Gastrocnemius medialis (tissue), 4 donors: ENCODE data around the gene UQCRC2. TPM values are rescaled to one million over a fixed set of nuclear protein-coding genes. Genes with fewer than 3 reads are reported as not detected.

Experiments used
- ATAC-seq, 2 donors: fragments of 150-250 bp; one replicate each; pipeline ENCODE4 v1.9.1; 2016
- DNase-seq, 2 donors: peaks; one replicate each; pipeline ENCODE4 v3.0.0-alpha.2; 2019
- H3K27ac ChIP-seq, 4 donors: fragments of 200-600 bp; sonication (generic); 1 replicate in 1 of 4; 2 replicates in 3 of 4; pipeline ENCODE4 v1.5.1; 2016 to 2018; ENCODE audit warnings: mild to moderate bottlenecking in 2 of 4, moderate library complexity in 1 of 4
- H3K27me3 ChIP-seq, 3 donors: fragments of 200-600 bp; sonication (generic) in 2 of 3; 1 replicate in 1 of 3; 2 replicates in 2 of 3; pipeline versions ENCODE4 v1.5.1 to v1.6.0; 2016 to 2019; ENCODE audit warnings: mild to moderate bottlenecking in 1 of 3, moderate library complexity in 1 of 3
- H3K36me3 ChIP-seq, 2 donors: fragments of 200-600 bp; sonication (generic) in 1 of 2; one replicate each; pipeline ENCODE4 v1.5.1; 2017 to 2018
- H3K4me1 ChIP-seq, 2 donors: fragments of 200-600 bp; sonication (generic) in 1 of 2; one replicate each; pipeline ENCODE4 v1.5.1; 2016 to 2017; ENCODE audit warnings: mild to moderate bottlenecking in 2 of 2
- H3K4me3 ChIP-seq, 4 donors: fragments of 200-600 bp; sonication (generic) in 3 of 4; 1 replicate in 1 of 4; 2 replicates in 3 of 4; pipeline ENCODE4 v1.5.1; 2016 to 2019; ENCODE audit warnings: mild to moderate bottlenecking in 2 of 4
- H3K9me3 ChIP-seq, 3 donors: fragments of 200-600 bp; sonication (generic) in 2 of 3; 1 replicate in 1 of 3; 2 replicates in 2 of 3; pipeline ENCODE4 v1.5.1; 2016 to 2019
- POLR2A ChIP-seq, 2 donors: fragments of 450-650 bp; IDR thresholded peaks; one replicate each; pipeline ENCODE4 v1.6.1; 2017; ENCODE audit warnings: antibody characterized with exemption in 2 of 2, mild to moderate bottlenecking in 2 of 2, moderate library complexity in 2 of 2
- in situ Hi-C, 4 donors: fragments of 200-750 bp; cut with MboI; loops; one replicate each; pipeline versions ENCODE4 v1.15.0 to v1.8.0; 2017; ENCODE audit warnings: low sequenced_read_pairs in 4 of 4
- intact Hi-C: fragments of 100-400 bp; cut with DNase I; formaldehyde crosslinking; loops from one replicate; pipeline ENCODE4 v1.15.1; 2023; ENCODE audit warnings: low total_unique reads
- total RNA-seq, 4 donors: library from RNA; depleted of rRNA; stranded (reverse); fragments of >200 nt; gene quantifications; one replicate each; pipeline versions ENCODE4 v1.1.0 to v1.2.3, GENCODE V29; 2016
- TF ChIP-seq, protein P1 (sequence below), 5 experiments: fragments of 450-650 bp in 3 of 5; fragments of 200-600 bp in 2 of 5; sonication (generic) in 2 of 5; IDR thresholded peaks in 4 of 5; conservative IDR thresholded peaks in 1 of 5; 1 replicate in 4 of 5; 2 replicates in 1 of 5; pipeline ENCODE4 v1.5.1; 2016 to 2019; ENCODE audit warnings: antibody characterized with exemption in 5 of 5, mild to moderate bottlenecking in 3 of 5, moderate library complexity in 3 of 5

The UQCRC2 gene
- total RNA-seq, 4 donors from 2014 or later = 204 to 335 (median 276) TPM

DNA sequence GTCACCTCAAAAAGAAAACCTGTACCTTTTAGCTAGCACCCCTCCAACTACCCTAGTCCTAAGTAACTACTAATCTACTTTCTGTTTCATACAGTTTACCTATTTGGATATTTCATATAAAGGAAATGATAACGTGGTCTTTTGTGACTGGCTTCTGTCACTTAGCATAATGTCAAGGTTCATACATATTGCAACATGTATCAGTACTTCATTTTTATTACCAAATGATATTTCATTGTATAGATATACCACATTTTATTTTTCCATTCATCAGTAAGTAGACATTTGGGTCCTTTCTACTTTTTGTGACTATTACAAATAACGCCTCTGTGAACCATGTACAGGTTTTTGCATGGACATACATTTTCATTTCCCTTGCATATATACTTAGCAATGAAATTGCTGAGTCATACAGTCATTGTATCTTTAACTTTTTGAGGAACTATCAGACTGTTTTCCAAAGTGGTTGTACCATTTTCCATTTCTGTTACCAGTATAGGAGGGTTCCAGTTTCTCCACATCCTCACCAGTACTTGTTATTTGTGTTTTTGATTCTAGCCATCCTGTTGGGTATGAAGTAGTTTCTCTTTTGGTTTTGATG is 78.4 kb downstream of the UQCRC2 start:
- DNase-seq (no peak), ATAC-seq (no peak)
- no peak overlapping the region for H3K27ac ChIP-seq
- H3K4me3 ChIP-seq = no peak overlapping the region
- in situ Hi-C loops (no loop called here), intact Hi-C loops (no loop called here)
- H3K4me1 ChIP-seq = peaks cover 8 to 15% of the 10 kb centered on the region in 2 donors
- no peaks in the 10 kb centered on the region for H3K27me3 ChIP-seq
- no peak for TF ChIP-seq POLR2A (IDR thresholded peaks at IDR 0.05)
- TF ChIP-seq, protein P1, sequence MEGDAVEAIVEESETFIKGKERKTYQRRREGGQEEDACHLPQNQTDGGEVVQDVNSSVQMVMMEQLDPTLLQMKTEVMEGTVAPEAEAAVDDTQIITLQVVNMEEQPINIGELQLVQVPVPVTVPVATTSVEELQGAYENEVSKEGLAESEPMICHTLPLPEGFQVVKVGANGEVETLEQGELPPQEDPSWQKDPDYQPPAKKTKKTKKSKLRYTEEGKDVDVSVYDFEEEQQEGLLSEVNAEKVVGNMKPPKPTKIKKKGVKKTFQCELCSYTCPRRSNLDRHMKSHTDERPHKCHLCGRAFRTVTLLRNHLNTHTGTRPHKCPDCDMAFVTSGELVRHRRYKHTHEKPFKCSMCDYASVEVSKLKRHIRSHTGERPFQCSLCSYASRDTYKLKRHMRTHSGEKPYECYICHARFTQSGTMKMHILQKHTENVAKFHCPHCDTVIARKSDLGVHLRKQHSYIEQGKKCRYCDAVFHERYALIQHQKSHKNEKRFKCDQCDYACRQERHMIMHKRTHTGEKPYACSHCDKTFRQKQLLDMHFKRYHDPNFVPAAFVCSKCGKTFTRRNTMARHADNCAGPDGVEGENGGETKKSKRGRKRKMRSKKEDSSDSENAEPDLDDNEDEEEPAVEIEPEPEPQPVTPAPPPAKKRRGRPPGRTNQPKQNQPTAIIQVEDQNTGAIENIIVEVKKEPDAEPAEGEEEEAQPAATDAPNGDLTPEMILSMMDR (IDR thresholded peaks at IDR 0.05 in 4 of 5, conservative IDR thresholded peaks at IDR 0.05 in 1 of 5) = no peak
- H3K9me3 ChIP-seq = no peaks in the 10 kb centered on the region
- peaks cover 0 to 3% of the 10 kb centered on the region in 2 donors for H3K36me3 ChIP-seq

Other genes with a start within 250 kb of the UQCRC2 start
- gene NPIPB4, start 95.6 kb upstream of the UQCRC2 start, total RNA-seq = 10 to 100 TPM in 3 of 4 donors, 1 to 10 TPM in 1; 5.6 to 45.9 (median 15.6) TPM
- gene PDZD9, start 47.8 kb downstream of the UQCRC2 start, total RNA-seq = not detected
- 10 to 100 TPM; 12.6 to 17.6 (median 13.9) TPM for gene MOSMO, start 54.8 kb downstream of the UQCRC2 start, total RNA-seq
- not detected for gene VWA3A, start 139.2 kb downstream of the UQCRC2 start, total RNA-seq
- gene SDR42E2, start 209.1 kb downstream of the UQCRC2 start, total RNA-seq = not detected